ENCODE measurements around the gene MROH2A.

The MROH2A gene

DNA sequence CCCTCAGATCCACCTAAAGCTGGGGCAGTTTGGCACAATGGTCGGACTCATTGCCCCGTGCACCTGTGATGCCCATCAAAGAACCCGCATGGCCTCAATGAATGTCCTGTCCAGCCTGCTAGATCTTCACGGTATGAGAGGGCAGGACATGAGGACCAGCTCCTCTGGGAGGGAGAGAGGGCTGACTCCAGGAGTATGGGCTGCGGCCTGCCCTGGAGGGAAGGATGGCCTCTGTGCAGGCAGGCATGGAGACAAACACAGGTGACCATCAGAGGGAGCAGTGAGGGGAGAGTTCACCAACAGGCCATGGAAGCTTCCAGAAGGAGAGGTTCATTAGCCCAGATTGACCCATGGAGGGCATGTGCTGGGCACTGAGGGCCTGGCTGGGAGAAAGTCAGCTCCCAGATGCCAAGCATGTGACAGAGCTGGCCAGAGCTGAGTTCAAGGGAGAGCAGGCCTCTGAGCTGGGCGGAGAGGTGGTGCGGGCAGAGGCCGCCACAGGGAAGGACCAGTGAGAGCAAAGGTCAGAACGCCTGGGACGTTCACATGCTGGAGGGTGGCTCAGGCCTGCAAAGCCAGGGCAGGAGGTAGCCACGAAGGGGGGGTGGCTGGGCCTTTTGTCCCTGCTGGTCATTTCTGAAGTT is 40.0 kb downstream of the MROH2A start:
- Histone ChIP-seq H3K27ac (no peak overlapping the region), H3K9ac (ENCODE audit: insufficient read length) (no peak overlapping the region), H3K9me3 (ENCODE audit: low read depth, low read length) (no peaks in the 10 kb centered on the region), H3K36me3 (ENCODE audit: insufficient read depth, low read length) (peaks cover 11% of the 10 kb centered on the region; the same call in 1 of the 2 replicates), H3K4me3 (no peak overlapping the region)
- no peak for DNase-seq (ENCODE audit: low read depth, low spot score)
- TF ChIP-seq FOXP2 (optimal IDR thresholded peaks at IDR 0.05; ENCODE audit: control extremely low read depth, extremely low read length, insufficient read depth) (no peak), EZH2 (IDR thresholded peaks at IDR 0.05) (no peak), POLR2AphosphoS5 (IDR thresholded peaks at IDR 0.05; ENCODE audit: borderline replicate concordance, low read depth, low read length) (no peak)

GRCh38 chr2:233818639-233819621 is 40.8 kb downstream of the MROH2A start:
- H3K9ac ChIP-seq (ENCODE audit: insufficient read length), result no peak overlapping the region
- TF ChIP-seq FOXP2 (optimal IDR thresholded peaks at IDR 0.05; ENCODE audit: control extremely low read depth, extremely low read length, insufficient read depth) (no peak), EZH2 (IDR thresholded peaks at IDR 0.05) (no peak), POLR2AphosphoS5 (IDR thresholded peaks at IDR 0.05; ENCODE audit: borderline replicate concordance, low read depth, low read length) (no peak)
- no peaks in the 10 kb centered on the region for H3K9me3 ChIP-seq (ENCODE audit: low read depth, low read length)
- H3K4me3 ChIP-seq, result no peak overlapping the region
- peaks cover 11% of the 10 kb centered on the region; the same call in 1 of the 2 replicates for H3K36me3 ChIP-seq (ENCODE audit: insufficient read depth, low read length)
- H3K27ac ChIP-seq, result no peak overlapping the region
- no peak for DNase-seq (ENCODE audit: low read depth, low spot score)

DNA sequence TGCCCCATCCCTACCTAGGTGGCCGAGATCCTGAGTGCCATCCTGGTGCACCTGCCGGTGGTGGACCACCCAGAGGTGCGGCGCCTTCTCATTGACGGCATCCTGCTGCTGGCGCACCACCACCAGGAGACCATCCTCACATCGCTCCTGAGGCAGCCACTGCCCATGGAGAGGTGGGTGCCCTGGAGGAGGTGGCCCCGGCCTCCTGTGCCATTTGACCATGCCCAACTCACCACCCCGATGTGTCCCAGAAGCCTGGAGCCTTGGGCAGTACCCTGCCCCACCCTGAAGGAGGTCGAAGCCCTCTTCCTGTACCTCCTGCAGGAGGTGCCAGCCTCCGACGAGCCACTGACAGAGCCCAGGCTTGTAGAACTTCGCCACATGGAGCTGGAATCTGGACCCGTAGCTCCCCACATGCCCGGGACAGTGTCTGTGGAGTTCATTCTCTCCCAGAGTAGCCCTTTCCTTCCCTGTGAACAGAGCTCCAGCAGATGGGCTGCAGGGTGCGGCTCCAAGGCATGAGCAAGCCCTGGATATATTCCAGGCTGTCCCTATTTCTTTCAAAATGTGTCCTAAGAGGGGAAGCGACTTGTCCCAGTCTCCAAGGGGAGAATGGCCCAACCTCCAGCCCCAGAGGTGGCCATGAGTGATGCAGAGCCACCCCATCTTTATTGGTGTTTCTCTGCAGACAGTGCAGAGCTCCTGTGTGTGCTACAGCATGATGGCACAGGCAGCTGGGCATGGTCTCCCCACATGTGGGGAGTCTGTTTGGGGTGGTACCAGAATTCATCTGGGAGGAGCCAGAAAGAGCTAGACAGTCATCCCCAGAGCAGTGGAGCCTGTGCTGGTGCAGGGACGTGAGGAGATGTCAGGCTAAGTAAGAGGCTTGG is 42.0 kb downstream of the MROH2A start:
- H3K9ac ChIP-seq (ENCODE audit: insufficient read length), result no peak overlapping the region
- H3K4me3 ChIP-seq, result no peak overlapping the region
- no peaks in the 10 kb centered on the region for H3K9me3 ChIP-seq (ENCODE audit: low read depth, low read length)
- H3K27ac ChIP-seq, result no peak overlapping the region
- no peak for DNase-seq (ENCODE audit: low read depth, low spot score)
- TF ChIP-seq FOXP2 (optimal IDR thresholded peaks at IDR 0.05; ENCODE audit: control extremely low read depth, extremely low read length, insufficient read depth) (no peak), EZH2 (IDR thresholded peaks at IDR 0.05) (no peak), POLR2AphosphoS5 (IDR thresholded peaks at IDR 0.05; ENCODE audit: borderline replicate concordance, low read depth, low read length) (no peak)
- peaks cover 7% of the 10 kb centered on the region; the same call in 1 of the 2 replicates for H3K36me3 ChIP-seq (ENCODE audit: insufficient read depth, low read length)

GRCh38 chr2:233820774-233821105 is 42.6 kb downstream of the MROH2A start:
- no peak for DNase-seq (ENCODE audit: low read depth, low spot score)
- peaks cover 3% of the 10 kb centered on the region; the same call in 1 of the 2 replicates for H3K36me3 ChIP-seq (ENCODE audit: insufficient read depth, low read length)
- TF ChIP-seq POLR2AphosphoS5 (IDR thresholded peaks at IDR 0.05; ENCODE audit: borderline replicate concordance, low read depth, low read length) (no peak), EZH2 (IDR thresholded peaks at IDR 0.05) (no peak), FOXP2 (optimal IDR thresholded peaks at IDR 0.05; ENCODE audit: control extremely low read depth, extremely low read length, insufficient read depth) (no peak)
- no peak overlapping the region for H3K27ac ChIP-seq
- no peak overlapping the region for H3K4me3 ChIP-seq
- H3K9ac ChIP-seq (ENCODE audit: insufficient read length), result no peak overlapping the region
- H3K9me3 ChIP-seq (ENCODE audit: low read depth, low read length), result no peaks in the 10 kb centered on the region

DNA sequence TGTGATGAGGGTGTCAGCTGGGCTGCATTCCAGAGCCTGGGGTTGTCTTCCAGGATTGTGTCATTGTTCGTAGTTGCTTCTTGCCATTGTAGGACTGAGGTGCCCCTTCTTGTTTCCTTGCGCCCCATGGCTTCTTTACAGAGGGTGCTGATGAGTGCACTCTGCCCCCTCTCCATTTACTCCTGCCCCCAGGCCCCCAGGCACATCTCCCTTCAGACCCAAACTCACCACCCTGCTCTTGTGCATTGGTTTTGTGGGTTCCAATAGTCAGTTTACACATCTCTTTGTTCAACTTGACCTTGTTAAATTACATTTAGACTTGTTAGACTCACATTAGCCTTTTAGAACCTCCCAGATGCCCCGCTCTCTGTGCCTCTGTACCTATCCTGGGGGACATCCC is 43.1 kb downstream of the MROH2A start:
- no peaks in the 10 kb centered on the region for H3K9me3 ChIP-seq (ENCODE audit: low read depth, low read length)
- H3K27ac ChIP-seq, result no peak overlapping the region
- peaks cover 3% of the 10 kb centered on the region; the same call in 1 of the 2 replicates for H3K36me3 ChIP-seq (ENCODE audit: insufficient read depth, low read length)
- no peak for DNase-seq (ENCODE audit: low read depth, low spot score)
- H3K9ac ChIP-seq (ENCODE audit: insufficient read length), result no peak overlapping the region
- TF ChIP-seq POLR2AphosphoS5 (IDR thresholded peaks at IDR 0.05; ENCODE audit: borderline replicate concordance, low read depth, low read length), result no peak
- TF ChIP-seq EZH2 (IDR thresholded peaks at IDR 0.05), result no peak
- TF ChIP-seq FOXP2 (optimal IDR thresholded peaks at IDR 0.05; ENCODE audit: control extremely low read depth, extremely low read length, insufficient read depth), result no peak
- no peak overlapping the region for H3K4me3 ChIP-seq

DNA sequence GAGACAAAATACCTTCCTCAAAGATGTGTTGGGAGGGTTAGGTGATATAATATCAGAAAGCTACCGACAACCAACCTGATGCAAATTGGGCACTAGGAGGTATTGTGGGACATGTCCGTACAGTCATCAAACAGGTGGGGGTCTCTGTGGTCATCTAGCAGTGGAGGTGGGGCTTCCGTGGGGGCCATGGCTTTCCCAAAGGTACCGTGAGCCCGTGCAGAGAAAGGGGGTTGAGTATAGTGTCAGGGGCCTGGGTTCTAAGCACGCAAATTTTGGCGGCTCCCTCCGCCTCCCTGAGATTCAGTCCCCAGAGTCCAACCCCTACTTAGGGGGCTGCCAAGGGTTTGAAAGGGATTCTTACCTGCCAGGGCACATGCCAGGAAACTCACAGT is 43.6 kb downstream of the MROH2A start:
- TF ChIP-seq FOXP2 (optimal IDR thresholded peaks at IDR 0.05; ENCODE audit: control extremely low read depth, extremely low read length, insufficient read depth) (no peak), POLR2AphosphoS5 (IDR thresholded peaks at IDR 0.05; ENCODE audit: borderline replicate concordance, low read depth, low read length) (no peak), EZH2 (IDR thresholded peaks at IDR 0.05) (no peak)
- H3K9me3 ChIP-seq (ENCODE audit: low read depth, low read length), result no peaks in the 10 kb centered on the region

GRCh38 chr2:233822101-233822771 is 44.1 kb downstream of the MROH2A start:
- H3K36me3 ChIP-seq (ENCODE audit: insufficient read depth, low read length), result no peaks in the 10 kb centered on the region; the same call in 1 of the 2 replicates
- H3K9me3 ChIP-seq (ENCODE audit: low read depth, low read length), result no peaks in the 10 kb centered on the region
- DNase-seq (ENCODE audit: low read depth, low spot score), result no peak
- no peak overlapping the region for H3K9ac ChIP-seq (ENCODE audit: insufficient read length)
- H3K27ac ChIP-seq, result no peak overlapping the region
- no peak overlapping the region for H3K4me3 ChIP-seq
- TF ChIP-seq FOXP2 (optimal IDR thresholded peaks at IDR 0.05; ENCODE audit: control extremely low read depth, extremely low read length, insufficient read depth), result no peak
- no peak for TF ChIP-seq POLR2AphosphoS5 (IDR thresholded peaks at IDR 0.05; ENCODE audit: borderline replicate concordance, low read depth, low read length)
- TF ChIP-seq EZH2 (IDR thresholded peaks at IDR 0.05), result no peak

More for the DNA sequence above, 43.6 kb downstream of the MROH2A start:
- Histone ChIP-seq H3K4me3 (no peak overlapping the region), H3K9ac (ENCODE audit: insufficient read length) (no peak overlapping the region), H3K27ac (no peak overlapping the region), H3K36me3 (ENCODE audit: insufficient read depth, low read length) (no peaks in the 10 kb centered on the region; the same call in 1 of the 2 replicates)
- DNase-seq (ENCODE audit: low read depth, low spot score), result no peak

Data from SK-N-MC (cell line).